ENCODE results near the gene GATD1. TPM values are rescaled to one million over a fixed set of nuclear protein-coding genes. Genes with fewer than 3 reads are reported as not detected.

The GATD1 gene
- total RNA-seq, 1 donor from 2014 or later = 63.3 TPM

DNA sequence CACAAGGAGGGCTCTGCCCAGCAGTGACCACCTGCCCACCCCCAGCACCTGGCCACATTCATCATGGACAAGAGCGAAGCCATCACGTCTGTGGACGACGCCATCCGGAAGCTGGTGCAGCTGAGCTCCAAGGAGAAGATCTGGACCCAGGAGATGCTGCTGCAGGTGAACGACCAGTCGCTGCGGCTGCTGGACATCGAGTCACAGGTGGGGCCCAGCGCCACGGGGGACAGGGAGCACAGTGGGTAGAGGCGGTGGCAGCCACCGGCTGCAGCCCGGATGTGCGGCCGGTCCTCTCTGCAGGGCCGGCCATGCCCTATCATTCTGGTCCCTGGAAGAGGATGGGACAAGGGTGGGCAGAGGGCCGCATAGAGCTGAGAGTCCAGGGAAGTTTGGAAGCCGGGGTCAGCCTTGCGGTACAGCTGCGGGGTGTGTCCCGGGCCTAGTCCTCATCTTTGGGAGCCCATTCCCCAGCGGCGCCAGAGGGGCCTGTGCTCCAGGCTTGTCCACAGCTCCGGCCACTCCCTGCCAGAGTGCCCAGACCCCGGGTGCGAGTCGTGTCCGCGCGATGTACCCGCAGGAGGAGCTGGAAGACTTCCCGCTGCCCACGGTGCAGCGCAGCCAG, 57.2 kb downstream of the GATD1 start:
- intact Hi-C loops (cut with micrococcal nuclease) = loop anchor here (5.0 kb wide), 1 partner anchor 183 kb away; the partner anchor contains the start of genes HRAS and LRRC56
- Mint-ChIP-seq H3K27me3 (peaks cover 6% of the 10 kb centered on the region), H3K36me3 (ENCODE audit: low read depth) (no peaks in the 10 kb centered on the region), H3K27ac (no peak overlapping the region), H3K4me3 (no peak overlapping the region), H3K9me3 (peaks cover 2% of the 10 kb centered on the region), H3K4me1 (peaks cover 19% of the 10 kb centered on the region)
- TF ChIP-seq, protein P1, sequence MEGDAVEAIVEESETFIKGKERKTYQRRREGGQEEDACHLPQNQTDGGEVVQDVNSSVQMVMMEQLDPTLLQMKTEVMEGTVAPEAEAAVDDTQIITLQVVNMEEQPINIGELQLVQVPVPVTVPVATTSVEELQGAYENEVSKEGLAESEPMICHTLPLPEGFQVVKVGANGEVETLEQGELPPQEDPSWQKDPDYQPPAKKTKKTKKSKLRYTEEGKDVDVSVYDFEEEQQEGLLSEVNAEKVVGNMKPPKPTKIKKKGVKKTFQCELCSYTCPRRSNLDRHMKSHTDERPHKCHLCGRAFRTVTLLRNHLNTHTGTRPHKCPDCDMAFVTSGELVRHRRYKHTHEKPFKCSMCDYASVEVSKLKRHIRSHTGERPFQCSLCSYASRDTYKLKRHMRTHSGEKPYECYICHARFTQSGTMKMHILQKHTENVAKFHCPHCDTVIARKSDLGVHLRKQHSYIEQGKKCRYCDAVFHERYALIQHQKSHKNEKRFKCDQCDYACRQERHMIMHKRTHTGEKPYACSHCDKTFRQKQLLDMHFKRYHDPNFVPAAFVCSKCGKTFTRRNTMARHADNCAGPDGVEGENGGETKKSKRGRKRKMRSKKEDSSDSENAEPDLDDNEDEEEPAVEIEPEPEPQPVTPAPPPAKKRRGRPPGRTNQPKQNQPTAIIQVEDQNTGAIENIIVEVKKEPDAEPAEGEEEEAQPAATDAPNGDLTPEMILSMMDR (IDR thresholded peaks at IDR 0.05) = no peak
- no peak for ATAC-seq (ENCODE audit: low read depth)
- POLR2A ChIA-PET = interaction anchor here (0.6 to 1.2 kb wide), 2 partner anchors 7 to 16 kb away, joined by 3 to 6 read pairs; no protein-coding TSS in a partner anchor
- no peak for DNase-seq
- CTCF ChIA-PET = interaction anchor here (8.8 kb wide), 1 partner anchor 25 kb away, joined by 70 read pairs; the partner anchor contains the start of genes DEAF1 and TMEM80

DNA sequence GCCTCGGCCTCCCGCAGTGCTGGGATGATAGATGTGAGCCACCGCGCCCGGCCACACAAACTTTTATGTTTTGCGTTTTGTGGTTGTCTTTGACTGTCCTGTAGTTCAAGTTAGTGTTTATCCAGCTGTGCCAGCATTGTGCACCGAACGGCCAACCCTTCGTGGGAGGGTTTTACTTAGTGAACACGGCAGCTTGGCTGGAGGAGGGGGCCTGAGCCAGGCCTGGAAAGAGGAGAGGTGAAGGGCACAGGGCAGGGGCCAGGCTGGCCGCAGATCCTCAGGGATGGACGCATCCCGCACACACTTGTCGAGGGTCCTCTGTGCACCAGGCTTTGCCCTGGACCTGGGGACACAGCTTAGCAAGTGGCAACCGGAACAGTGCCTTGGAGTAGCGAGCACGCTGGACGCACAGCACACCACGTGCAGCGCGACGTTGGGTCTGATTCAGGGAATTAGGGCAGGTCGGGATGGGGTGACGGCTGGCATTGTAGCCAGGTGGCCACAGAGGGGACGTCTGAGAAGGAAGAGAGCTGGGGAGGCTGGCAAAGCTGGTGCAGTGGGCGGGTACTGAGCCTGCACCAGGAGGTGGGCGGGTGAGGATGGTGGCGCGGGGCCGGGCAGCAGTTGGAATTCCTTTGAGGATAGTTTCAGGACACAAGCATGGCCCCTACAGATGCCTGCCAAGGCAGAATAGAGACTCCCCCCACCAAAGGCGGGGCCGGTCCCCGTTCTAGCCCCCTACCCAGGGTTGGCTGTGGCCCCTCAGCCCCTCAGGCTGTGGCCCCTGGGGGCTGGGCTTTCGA, 57.9 kb downstream of the GATD1 start:
- TF ChIP-seq, protein P1 (IDR thresholded peaks at IDR 0.05) = no peak
- Mint-ChIP-seq H3K4me3 (peak overlapping the region; percentile 47), H3K27ac (no peak overlapping the region), H3K36me3 (ENCODE audit: low read depth) (no peaks in the 10 kb centered on the region), H3K27me3 (peaks cover 9% of the 10 kb centered on the region), H3K9me3 (peaks cover 5% of the 10 kb centered on the region), H3K4me1 (peaks cover 19% of the 10 kb centered on the region)
- no peak for ATAC-seq (ENCODE audit: low read depth)
- intact Hi-C loops (cut with micrococcal nuclease) = loop anchor here (5.0 kb wide), 1 partner anchor 182 kb away; the partner anchor contains the start of genes HRAS and LRRC56
- ChIA-PET POLR2A (interaction anchor here (1.0 to 1.2 kb wide), 2 partner anchors 15 to 62 kb away, joined by 3 read pairs; no protein-coding TSS in a partner anchor), CTCF (no interaction called here)
- no peak for DNase-seq

Other genes with a start within 250 kb of the GATD1 start
- 37.2 and 43.9 TPM in 2 replicates for gene HRAS, start 241.9 kb downstream of the GATD1 start, total RNA-seq
- gene LRRC56, start 240.0 kb downstream of the GATD1 start, total RNA-seq = 7.1 and 7.9 TPM in 2 replicates
- 8.6 and 9.1 TPM in 2 replicates for gene LMNTD2, start 216.7 kb downstream of the GATD1 start, total RNA-seq
- 14.2 and 14.9 TPM in 2 replicates for gene RASSF7, start 216.5 kb downstream of the GATD1 start, total RNA-seq
- 42.7 and 49.6 TPM in 2 replicates for gene PHRF1, start 201.0 kb downstream of the GATD1 start, total RNA-seq
- gene IRF7, start 161.5 kb downstream of the GATD1 start, total RNA-seq = 74.1 and 75.5 TPM in 2 replicates
- gene CDHR5, start 152.5 kb downstream of the GATD1 start, total RNA-seq = not detected in 2 replicates
- gene SCT, start 150.3 kb downstream of the GATD1 start, total RNA-seq = not detected in 2 replicates
- gene DRD4, start 140.2 kb downstream of the GATD1 start, total RNA-seq = 0.42 and 0.49 TPM in 2 replicates
- gene DEAF1, start 82.3 kb downstream of the GATD1 start, total RNA-seq = 36.1 and 39.8 TPM in 2 replicates
- gene TMEM80, start 81.7 kb downstream of the GATD1 start, total RNA-seq = 34.1 and 44.4 TPM in 2 replicates
- 5.6 and 5.9 TPM in 2 replicates for gene EPS8L2, start 71.3 kb downstream of the GATD1 start, total RNA-seq
- 194 and 244 TPM in 2 replicates for gene TALDO1, start 30.0 kb downstream of the GATD1 start, total RNA-seq
- 0.27 and 0.34 TPM in 2 replicates for gene CEND1, start 12.6 kb upstream of the GATD1 start, total RNA-seq
- 30.1 and 35.4 TPM in 2 replicates for gene SLC25A22, start 20.8 kb upstream of the GATD1 start, total RNA-seq
- gene PIDD1, start 27.7 kb upstream of the GATD1 start, total RNA-seq = 21.3 and 25.6 TPM in 2 replicates
- 4,124 and 4,449 TPM in 2 replicates for gene RPLP2, start 32.5 kb upstream of the GATD1 start, total RNA-seq
- gene PNPLA2, start 41.4 kb upstream of the GATD1 start, total RNA-seq = 52.9 and 53.2 TPM in 2 replicates
- 4.1 and 4.5 TPM in 2 replicates for gene CRACR2B, start 50.4 kb upstream of the GATD1 start, total RNA-seq
- gene CD151, start 55.5 kb upstream of the GATD1 start, total RNA-seq = 14.4 and 14.5 TPM in 2 replicates
- gene POLR2L, start 65.0 kb upstream of the GATD1 start, total RNA-seq = 83.9 and 90.2 TPM in 2 replicates
- gene TSPAN4, start 65.4 kb upstream of the GATD1 start, total RNA-seq = 2.2 and 2.3 TPM in 2 replicates
- 43.9 and 45.7 TPM in 2 replicates for gene CHID1, start 133.3 kb upstream of the GATD1 start, total RNA-seq
- 49.6 and 54.3 TPM in 2 replicates for gene AP2A2, start 148.4 kb upstream of the GATD1 start, total RNA-seq

Data from activated B cell treated with CpG ODN at 0.5 μM for 24 hours (primary cell).